Left lung (tissue), 10 donors: ENCODE results near the gene FIP1L1. TPM values are rescaled to one million over a fixed set of nuclear protein-coding genes. Genes with fewer than 3 reads are reported as not detected.
A peak's percentile ranks its signal among the peaks of the same experiment; 100 is the strongest.

ENCODE experiments used
- ATAC-seq: fragments of 200-7000 bp; cut with Tn5 transposase; one replicate; pipeline ENCODE4 v1.9.1; 2020; ENCODE audit warnings: moderate library complexity
- DNase-seq, 4 donors: peaks; one replicate each; pipeline ENCODE4 v3.0.0-alpha.2; 2013 to 2020
- H3K27ac ChIP-seq, 2 donors: fragments of 200-600 bp; sonication (generic) in 1 of 2; one replicate each; pipeline versions ENCODE4 v1.5.0 to v1.8.0; 2020 to 2021
- H3K27me3 ChIP-seq, 2 donors: fragments of 200-600 bp; sonication (generic) in 1 of 2; one replicate each; pipeline versions ENCODE4 v1.5.0 to v1.8.0; 2020 to 2021
- H3K36me3 ChIP-seq, 2 donors: fragments of 200-600 bp; sonication (generic) in 1 of 2; one replicate each; pipeline versions ENCODE4 v1.5.0 to v1.8.0; 2020 to 2021
- H3K4me1 ChIP-seq, 2 donors: fragments of 200-600 bp; one replicate each; pipeline ENCODE4 v1.8.0; 2021
- H3K4me3 ChIP-seq, 2 donors: fragments of 200-600 bp; sonication (generic) in 1 of 2; one replicate each; pipeline versions ENCODE4 v1.5.0 to v1.8.0; 2020 to 2021; ENCODE audit warnings: mild to moderate bottlenecking in 1 of 2
- H3K9me3 ChIP-seq, 2 donors: fragments of 200-600 bp; sonication (generic) in 1 of 2; one replicate each; pipeline versions ENCODE4 v1.5.0 to v1.8.0; 2020 to 2021
- CTCF ChIP-seq, 2 donors: fragments of 200-600 bp; sonication (generic) in 1 of 2; IDR thresholded peaks; one replicate each; pipeline versions ENCODE4 v1.5.0 to v1.8.0; 2021; ENCODE audit warnings: antibody characterized with exemption in 2 of 2
- intact Hi-C, 2 donors: fragments of 100-400 bp; cut with DNase I; formaldehyde crosslinking; loops; one replicate each; pipeline versions ENCODE4 v1.11.2 to v1.14.2; 2022
- polyA plus RNA-seq, 6 donors: library from polyadenylated mRNA; unstranded; fragments of 120-200 nt; gene quantifications; one replicate each; pipeline ENCODE4 v1.2.1, GENCODE V29; 2013; ENCODE audit not compliant: insufficient read length in 6 of 6
- total RNA-seq, 2 donors: library from RNA; stranded (reverse); fragmentation: NEBNext Ultra II Directional; extraction: Animal tissue kit (Norgen Biotek cat#: 25700); gene quantifications; one replicate each; pipeline ENCODE4 v1.2.1, GENCODE V29; 2021
- donor health status: DM: no; HTN: yes; CAD: no.
- donor health status: DM: no; HTN: no; CAD: no.

Gene FIP1L1
- total and polyA plus RNA-seq, 8 donors, result 29.8 to 106 (median 83.8) TPM

- ATAC-seq, result no peak
- Histone ChIP-seq H3K36me3 (no peaks in the 10 kb centered on the region), H3K4me3 (no peak overlapping the region), H3K27me3 (no peaks in the 10 kb centered on the region), H3K9me3 (no peaks in the 10 kb centered on the region), H3K4me1 (no peaks in the 10 kb centered on the region), H3K27ac (no peak overlapping the region)
- no peak for TF ChIP-seq CTCF (IDR thresholded peaks at IDR 0.05)
- no peak for DNase-seq
- intact Hi-C loops, result no loop called here
These were observed 107.6 kb downstream of the FIP1L1 start for GRCh38 chr4:53484911-53485657.

- ATAC-seq, result no peak
- no peaks in the 10 kb centered on the region for H3K4me1 ChIP-seq
- no peak overlapping the region for H3K27ac ChIP-seq
- no peaks in the 10 kb centered on the region for H3K27me3 ChIP-seq
- no peaks in the 10 kb centered on the region for H3K36me3 ChIP-seq
- intact Hi-C loops, result no loop called here
- H3K4me3 ChIP-seq, result no peak overlapping the region
- no peak for DNase-seq
- no peak for TF ChIP-seq CTCF (IDR thresholded peaks at IDR 0.05)
- H3K9me3 ChIP-seq, result no peaks in the 10 kb centered on the region
These were observed 108.2 kb downstream of the FIP1L1 start for GRCh38 chr4:53485658-53486040.

GRCh38 chr4:53487766-53488165, 110.3 kb downstream of the FIP1L1 start:
- no peaks in the 10 kb centered on the region for H3K4me1 ChIP-seq
- DNase-seq, result no peak
- ATAC-seq, result no peak
- no peak overlapping the region for H3K4me3 ChIP-seq
- H3K27me3 ChIP-seq, result no peaks in the 10 kb centered on the region
- TF ChIP-seq CTCF (IDR thresholded peaks at IDR 0.05), result no peak
- no peak overlapping the region for H3K27ac ChIP-seq
- intact Hi-C loops, result no loop called here
- H3K36me3 ChIP-seq, result no peaks in the 10 kb centered on the region
- no peaks in the 10 kb centered on the region for H3K9me3 ChIP-seq

GRCh38 chr4:53489279-53489889, 111.9 kb downstream of the FIP1L1 start:
- Histone ChIP-seq H3K27ac (no peak overlapping the region), H3K4me1 (no peaks in the 10 kb centered on the region), H3K36me3 (no peaks in the 10 kb centered on the region), H3K27me3 (no peaks in the 10 kb centered on the region), H3K4me3 (no peak overlapping the region), H3K9me3 (no peaks in the 10 kb centered on the region)
- no peak for TF ChIP-seq CTCF (IDR thresholded peaks at IDR 0.05)
- DNase-seq (no peak), ATAC-seq (no peak)
- intact Hi-C loops, result no loop called here

- Histone ChIP-seq H3K27ac (peak overlapping the region; percentile 14 to 46), H3K9me3 (no peaks in the 10 kb centered on the region)
These were observed 112.9 kb downstream of the FIP1L1 start for GRCh38 chr4:53490161-53490956.

More at GRCh38 chr4:53490161-53490956, 112.9 kb downstream of the FIP1L1 start:
- Histone ChIP-seq H3K4me3 (no peak overlapping the region), H3K36me3 (no peaks in the 10 kb centered on the region), H3K27me3 (no peaks in the 10 kb centered on the region), H3K4me1 (no peaks in the 10 kb centered on the region)
- ATAC-seq (no peak), DNase-seq (no peak)
- intact Hi-C loops, result no loop called here
- no peak for TF ChIP-seq CTCF (IDR thresholded peaks at IDR 0.05)
